NCI-H82 treated with DMSO at 0.1 percent for 48 hours (cell line): ENCODE results near the gene PTPRG.

ENCODE experiments used
- DNase-seq: peaks from one replicate; lab custom pipeline; 2025; ENCODE audit not compliant: unreplicated experiment; lab: John Stamatoyannopoulos, UW

PTPRG gene

GRCh38 chr3:61885414-61885813, 324.0 kb downstream of the PTPRG start:
- DNase-seq: no peak

- no peak for DNase-seq
Observed at GRCh38 chr3:61887206-61887605, 325.8 kb downstream of the PTPRG start.

GRCh38 chr3:61889259-61889658, 327.9 kb downstream of the PTPRG start:
- no peak for DNase-seq

- no peak for DNase-seq
Observed at GRCh38 chr3:61890167-61890566, 328.8 kb downstream of the PTPRG start.

- DNase-seq: no peak
Observed at GRCh38 chr3:61890586-61890985, 329.2 kb downstream of the PTPRG start.

GRCh38 chr3:61892891-61893290, 331.5 kb downstream of the PTPRG start:
- DNase-seq: no peak

- DNase-seq: no peak
Observed at GRCh38 chr3:61893840-61894566, 332.6 kb downstream of the PTPRG start.

- DNase-seq: no peak
Observed at GRCh38 chr3:61894988-61895935, 333.9 kb downstream of the PTPRG start.

GRCh38 chr3:61896251-61896650, 334.9 kb downstream of the PTPRG start:
- no peak for DNase-seq

GRCh38 chr3:61897848-61898247, 336.5 kb downstream of the PTPRG start:
- no peak for DNase-seq

GRCh38 chr3:61899700-61900462, 338.5 kb downstream of the PTPRG start:
- no peak for DNase-seq

- DNase-seq: peak; percentile 73
Observed at GRCh38 chr3:61901496-61901895, 340.1 kb downstream of the PTPRG start.

GRCh38 chr3:61901986-61902385, 340.6 kb downstream of the PTPRG start:
- DNase-seq: no peak

GRCh38 chr3:61903074-61903473, 341.7 kb downstream of the PTPRG start:
- DNase-seq: no peak

- DNase-seq: peak; percentile 26
Observed at GRCh38 chr3:61903931-61904657, 342.7 kb downstream of the PTPRG start.

GRCh38 chr3:61907210-61907795, 345.9 kb downstream of the PTPRG start:
- no peak for DNase-seq

- DNase-seq: no peak
Observed at GRCh38 chr3:61908382-61908781, 347.0 kb downstream of the PTPRG start.

- no peak for DNase-seq
Observed at GRCh38 chr3:61910732-61911131, 349.4 kb downstream of the PTPRG start.

GRCh38 chr3:61912158-61912557, 350.8 kb downstream of the PTPRG start:
- DNase-seq: no peak

GRCh38 chr3:61913701-61914100, 352.3 kb downstream of the PTPRG start:
- DNase-seq: no peak
